ENCODE data around the gene PMEPA1. TPM values are rescaled to one million over a fixed set of nuclear protein-coding genes. Genes with fewer than 3 reads are reported as not detected.
A peak's percentile ranks its signal among the peaks of the same experiment; 100 is the strongest.

PMEPA1 gene
- total RNA-seq, 1 donor from 2014 or later, result 49.4 TPM

DNA sequence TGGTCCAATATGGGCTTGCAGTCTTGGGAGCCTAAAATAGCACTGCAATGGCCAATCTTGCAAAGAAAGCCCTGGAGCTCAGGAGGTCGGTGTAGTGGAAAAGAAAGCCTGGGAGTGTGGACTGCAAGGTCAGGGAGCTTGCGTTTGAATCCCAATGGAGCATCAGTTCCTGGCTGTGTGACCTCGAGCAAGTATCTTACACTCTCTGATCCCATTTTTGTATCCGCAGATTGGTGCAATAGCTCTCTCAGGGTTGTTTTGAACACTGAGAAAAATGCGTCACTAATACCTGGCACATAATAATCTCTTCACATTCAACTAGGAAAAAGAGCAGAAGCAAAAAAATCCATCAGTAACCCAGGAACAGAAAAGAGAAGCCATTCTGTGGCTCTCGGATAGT lies 7.3 kb downstream of the PMEPA1 start:
- Mint-ChIP-seq H3K4me1 (ENCODE audit: low read depth, unreplicated experiment) (peaks cover 69% of the 10 kb centered on the region), H3K27me3 (ENCODE audit: low read depth, unreplicated experiment) (no peaks in the 10 kb centered on the region), H3K9me3 (ENCODE audit: unreplicated experiment) (no peaks in the 10 kb centered on the region), H3K27ac (ENCODE audit: unreplicated experiment) (peak overlapping the region; percentile 10), H3K4me3 (ENCODE audit: unreplicated experiment) (no peak overlapping the region), H3K36me3 (ENCODE audit: low read depth, unreplicated experiment) (peaks cover 13% of the 10 kb centered on the region)
- H3K9ac ChIP-seq (ENCODE audit: low read length), result no peak overlapping the region
- H3K79me2 ChIP-seq (ENCODE audit: insufficient read depth, low read length), result peaks cover 94% of the 10 kb centered on the region
- DNase-seq (ENCODE audit: low read depth) (no peak), FAIRE-seq (no peak)
- H4K20me1 ChIP-seq (ENCODE audit: insufficient read depth, low read length), result peaks cover 92% of the 10 kb centered on the region
- H3K27ac ChIP-seq (ENCODE audit: low read depth, low read length), result no peak overlapping the region
- H3K4me3 ChIP-seq (ENCODE audit: insufficient read depth, low read depth, low read length), result no peak overlapping the region
- H3K4me1 ChIP-seq (ENCODE audit: insufficient read depth, low read length), result peaks cover 75% of the 10 kb centered on the region
- peaks cover 3% of the 10 kb centered on the region for H3K36me3 ChIP-seq (ENCODE audit: insufficient read depth, low read length)
- H3K4me2 ChIP-seq (ENCODE audit: low read length), result peak overlapping the region; percentile 16
- no peak overlapping the region for H2AFZ ChIP-seq (ENCODE audit: low read depth, low read length)
- TF ChIP-seq EZH2 (IDR thresholded peaks at IDR 0.05; ENCODE audit: insufficient read depth, low read length), result no peak
- TF ChIP-seq, protein P1, sequence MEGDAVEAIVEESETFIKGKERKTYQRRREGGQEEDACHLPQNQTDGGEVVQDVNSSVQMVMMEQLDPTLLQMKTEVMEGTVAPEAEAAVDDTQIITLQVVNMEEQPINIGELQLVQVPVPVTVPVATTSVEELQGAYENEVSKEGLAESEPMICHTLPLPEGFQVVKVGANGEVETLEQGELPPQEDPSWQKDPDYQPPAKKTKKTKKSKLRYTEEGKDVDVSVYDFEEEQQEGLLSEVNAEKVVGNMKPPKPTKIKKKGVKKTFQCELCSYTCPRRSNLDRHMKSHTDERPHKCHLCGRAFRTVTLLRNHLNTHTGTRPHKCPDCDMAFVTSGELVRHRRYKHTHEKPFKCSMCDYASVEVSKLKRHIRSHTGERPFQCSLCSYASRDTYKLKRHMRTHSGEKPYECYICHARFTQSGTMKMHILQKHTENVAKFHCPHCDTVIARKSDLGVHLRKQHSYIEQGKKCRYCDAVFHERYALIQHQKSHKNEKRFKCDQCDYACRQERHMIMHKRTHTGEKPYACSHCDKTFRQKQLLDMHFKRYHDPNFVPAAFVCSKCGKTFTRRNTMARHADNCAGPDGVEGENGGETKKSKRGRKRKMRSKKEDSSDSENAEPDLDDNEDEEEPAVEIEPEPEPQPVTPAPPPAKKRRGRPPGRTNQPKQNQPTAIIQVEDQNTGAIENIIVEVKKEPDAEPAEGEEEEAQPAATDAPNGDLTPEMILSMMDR (IDR thresholded peaks at IDR 0.05; ENCODE audit: insufficient read depth, low read depth, low read length), result no peak
- no peaks in the 10 kb centered on the region for H3K9me3 ChIP-seq (ENCODE audit: insufficient read depth, low read depth, low read length)
- no peaks in the 10 kb centered on the region for H3K27me3 ChIP-seq (ENCODE audit: insufficient read depth, low read length)

DNA sequence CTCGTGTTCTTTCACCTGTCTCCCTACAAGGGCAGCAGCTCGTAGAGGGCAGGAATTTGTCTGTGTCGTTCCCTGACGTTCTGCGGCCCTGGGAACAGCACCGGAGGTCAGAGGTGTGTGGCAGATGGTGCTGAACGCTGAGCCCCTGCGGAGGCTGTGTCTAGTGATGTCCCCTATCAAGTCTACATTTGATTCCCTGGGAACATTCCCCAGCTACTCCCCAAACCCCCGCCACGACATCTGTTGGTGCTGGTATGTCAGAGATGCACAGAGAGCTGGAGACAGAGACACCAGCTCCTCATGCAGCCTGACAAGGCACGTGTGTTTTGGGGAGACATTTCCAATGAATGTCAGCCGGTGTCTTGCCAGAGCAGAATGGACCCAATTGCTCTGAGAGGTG lies 7.7 kb downstream of the PMEPA1 start:
- H3K4me3 Mint-ChIP-seq (ENCODE audit: unreplicated experiment), result no peak overlapping the region
- Histone ChIP-seq H4K20me1 (ENCODE audit: insufficient read depth, low read length) (peaks cover 92% of the 10 kb centered on the region), H3K27ac (ENCODE audit: low read depth, low read length) (no peak overlapping the region), H3K9me3 (ENCODE audit: insufficient read depth, low read depth, low read length) (no peaks in the 10 kb centered on the region), H3K36me3 (ENCODE audit: insufficient read depth, low read length) (peaks cover 3% of the 10 kb centered on the region), H3K4me1 (ENCODE audit: insufficient read depth, low read length) (peaks cover 80% of the 10 kb centered on the region), H3K27me3 (ENCODE audit: insufficient read depth, low read length) (no peaks in the 10 kb centered on the region), H3K79me2 (ENCODE audit: insufficient read depth, low read length) (peaks cover 94% of the 10 kb centered on the region), H3K4me3 (ENCODE audit: insufficient read depth, low read depth, low read length) (no peak overlapping the region), H3K9ac (ENCODE audit: low read length) (no peak overlapping the region), H3K4me2 (ENCODE audit: low read length) (no peak overlapping the region), H2AFZ (ENCODE audit: low read depth, low read length) (no peak overlapping the region)
- peaks cover 69% of the 10 kb centered on the region for H3K4me1 Mint-ChIP-seq (ENCODE audit: low read depth, unreplicated experiment)
- peak overlapping the region; percentile 10 for H3K27ac Mint-ChIP-seq (ENCODE audit: unreplicated experiment)
- H3K9me3 Mint-ChIP-seq (ENCODE audit: unreplicated experiment), result no peaks in the 10 kb centered on the region
- FAIRE-seq (no peak), DNase-seq (ENCODE audit: low read depth) (no peak)
- TF ChIP-seq, protein P1 (IDR thresholded peaks at IDR 0.05; ENCODE audit: insufficient read depth, low read depth, low read length), result no peak
- no peak for TF ChIP-seq EZH2 (IDR thresholded peaks at IDR 0.05; ENCODE audit: insufficient read depth, low read length)
- H3K27me3 Mint-ChIP-seq (ENCODE audit: low read depth, unreplicated experiment), result no peaks in the 10 kb centered on the region
- H3K36me3 Mint-ChIP-seq (ENCODE audit: low read depth, unreplicated experiment), result peaks cover 12% of the 10 kb centered on the region

DNA sequence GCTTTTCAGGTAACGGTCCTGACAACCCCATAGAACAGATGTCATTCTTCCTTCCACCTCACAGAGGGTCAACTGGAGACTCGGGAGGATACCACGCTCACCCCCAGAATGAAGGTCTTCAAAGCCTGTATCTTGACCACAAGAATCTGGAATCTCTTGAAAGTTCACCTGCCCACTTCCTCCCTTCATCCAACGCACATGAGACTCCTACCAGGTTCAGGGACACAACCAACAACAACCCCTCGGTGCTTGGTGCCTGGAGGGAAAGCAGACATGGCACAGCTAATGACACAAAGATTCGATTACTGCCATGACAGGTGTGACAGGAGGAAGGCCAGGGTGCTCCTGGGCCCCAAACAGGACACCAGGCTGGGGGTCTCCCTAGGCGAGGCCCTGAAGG lies 8.2 kb downstream of the PMEPA1 start:
- H3K79me2 ChIP-seq (ENCODE audit: insufficient read depth, low read length), result peaks cover 94% of the 10 kb centered on the region
- TF ChIP-seq EZH2 (IDR thresholded peaks at IDR 0.05; ENCODE audit: insufficient read depth, low read length), result no peak
- TF ChIP-seq, protein P1 (IDR thresholded peaks at IDR 0.05; ENCODE audit: insufficient read depth, low read depth, low read length), result no peak

More for the DNA sequence above, 8.2 kb downstream of the PMEPA1 start:
- Histone ChIP-seq H2AFZ (ENCODE audit: low read depth, low read length) (no peak overlapping the region), H3K36me3 (ENCODE audit: insufficient read depth, low read length) (peaks cover 3% of the 10 kb centered on the region), H4K20me1 (ENCODE audit: insufficient read depth, low read length) (peaks cover 92% of the 10 kb centered on the region), H3K4me2 (ENCODE audit: low read length) (peak overlapping the region; percentile 15), H3K27me3 (ENCODE audit: insufficient read depth, low read length) (no peaks in the 10 kb centered on the region), H3K9ac (ENCODE audit: low read length) (no peak overlapping the region), H3K4me1 (ENCODE audit: insufficient read depth, low read length) (peaks cover 81% of the 10 kb centered on the region), H3K27ac (ENCODE audit: low read depth, low read length) (no peak overlapping the region), H3K4me3 (ENCODE audit: insufficient read depth, low read depth, low read length) (no peak overlapping the region), H3K9me3 (ENCODE audit: insufficient read depth, low read depth, low read length) (no peaks in the 10 kb centered on the region)
- Mint-ChIP-seq H3K4me1 (ENCODE audit: low read depth, unreplicated experiment) (peaks cover 69% of the 10 kb centered on the region), H3K4me3 (ENCODE audit: unreplicated experiment) (peak overlapping the region; percentile 11), H3K36me3 (ENCODE audit: low read depth, unreplicated experiment) (peaks cover 11% of the 10 kb centered on the region), H3K27me3 (ENCODE audit: low read depth, unreplicated experiment) (no peaks in the 10 kb centered on the region), H3K9me3 (ENCODE audit: unreplicated experiment) (no peaks in the 10 kb centered on the region), H3K27ac (ENCODE audit: unreplicated experiment) (no peak overlapping the region)
- FAIRE-seq (no peak), DNase-seq (ENCODE audit: low read depth) (no peak)
